Hepatocyte (in vitro differentiated cells): Measurements from ENCODE around the gene THSD4. TPM values are rescaled to one million over a fixed set of nuclear protein-coding genes. Genes with fewer than 3 reads are reported as not detected.

Source experiments
- DNase-seq: peaks from one replicate; pipeline ENCODE4 v3.0.0-alpha.2; 2016; ENCODE audit warnings: low spot score
- H2AFZ ChIP-seq: fragments of 200-600 bp; sonication (generic); 2 replicates; pipeline ENCODE4 v1.6.0; 2016; ENCODE audit warnings: antibody characterized with exemption, mild to moderate bottlenecking
- H3K27ac ChIP-seq: fragments of 200-600 bp; sonication (generic); 2 replicates; pipeline ENCODE4 v1.5.1; 2016; ENCODE audit warnings: mild to moderate bottlenecking
- H3K27me3 ChIP-seq: fragments of 200-600 bp; sonication (generic); 2 replicates; pipeline ENCODE4 v1.6.1; 2016
- H3K36me3 ChIP-seq: fragments of 200-600 bp; sonication (generic); replicated peaks from 2 replicates; pipeline ENCODE4 v1.5.1; 2016; ENCODE audit warnings: low read depth; ENCODE audit not compliant: insufficient read depth
- H3K4me1 ChIP-seq: fragments of 200-600 bp; sonication (generic); 2 replicates; pipeline ENCODE4 v1.5.1; 2016; ENCODE audit warnings: mild to moderate bottlenecking, moderate library complexity; ENCODE audit not compliant: insufficient read depth
- H3K4me2 ChIP-seq: fragments of 200-600 bp; sonication (generic); 2 replicates; pipeline ENCODE4 v1.6.0; 2016
- H3K4me3 ChIP-seq: fragments of 200-600 bp; sonication (generic); 2 replicates; pipeline ENCODE4 v1.5.1; 2016; ENCODE audit warnings: mild to moderate bottlenecking
- H3K79me2 ChIP-seq: fragments of 200-600 bp; sonication (generic); 2 replicates; pipeline ENCODE4 v1.6.0; 2017; ENCODE audit warnings: mild to moderate bottlenecking
- H3K9me2 ChIP-seq: fragments of 200-600 bp; sonication (generic); replicated peaks from 2 replicates; pipeline ENCODE4 v1.6.0; 2017; ENCODE audit warnings: mild to moderate bottlenecking; ENCODE audit not compliant: insufficient read depth
- H3K9me3 ChIP-seq: fragments of 200-600 bp; sonication (generic); 2 replicates; pipeline ENCODE4 v1.5.1; 2016; ENCODE audit warnings: low read depth, mild to moderate bottlenecking
- H4K20me1 ChIP-seq: fragments of 200-600 bp; sonication (generic); 2 replicates; pipeline ENCODE4 v1.6.0; 2016; ENCODE audit warnings: mild to moderate bottlenecking; ENCODE audit not compliant: insufficient read depth, poor library complexity, severe bottlenecking
- CTCF ChIP-seq: fragments of 200-600 bp; sonication (generic); IDR thresholded peaks from 2 replicates; pipeline ENCODE4 v1.5.1; 2016; ENCODE audit warnings: antibody characterized with exemption, mild to moderate bottlenecking; ENCODE audit not compliant: poor library complexity
- EZH2 ChIP-seq: fragments of 200-600 bp; sonication (generic); IDR thresholded peaks from 2 replicates; pipeline ENCODE4 v1.6.1; 2016; ENCODE audit warnings: antibody characterized with exemption, mild to moderate bottlenecking, borderline replicate concordance
- EZH2phosphoT487 ChIP-seq: fragments of 200-600 bp; sonication (generic); IDR thresholded peaks from one replicate; pipeline ENCODE4 v1.6.1; 2018; ENCODE audit warnings: antibody characterized with exemption, mild to moderate bottlenecking, low read depth, moderate library complexity; ENCODE audit not compliant: unreplicated experiment, severe bottlenecking
- WGBS: methylation state at CpG from one replicate; pipeline ENCODE4 v1.1.6; 2016; ENCODE audit warnings: low lambda C conversion rate; ENCODE audit errors: missing lambda C conversion rate; 5-methylcytosine and 5-hydroxymethylcytosine counted together
- polyA plus RNA-seq: library from polyadenylated mRNA; unstranded; fragments of >200 nt; fragmentation: Nextera tagmentation; extraction: Ambion mirVana; gene quantifications from 2 replicates; pipeline ENCODE4 v1.2.1, GENCODE V29; 2016
- total RNA-seq: library from RNA; depleted of rRNA; stranded (reverse); fragments of >200 nt; gene quantifications from 2 replicates; pipeline ENCODE4 v1.2.3, GENCODE V29; 2014

The THSD4 gene
- total and polyA plus RNA-seq, 2 experiments from 2014 or later: 4.3 to 7.0 TPM

- WGBS: 35% methylated on average over 4 of the region's 4 CpGs
- H3K4me2 ChIP-seq: no peak overlapping the region
These were observed 692.4 kb downstream of the THSD4 start for GRCh38 chr15:71807691-71808091.

GRCh38 chr15:71808311-71809020 is 693.2 kb downstream of the THSD4 start:
- WGBS: 83% methylated on average over 18 of the region's 18 CpGs
- H3K9me3 ChIP-seq: no peaks in the 10 kb centered on the region
- no peak overlapping the region for H3K27ac ChIP-seq
- no peaks in the 10 kb centered on the region for H3K27me3 ChIP-seq
- H4K20me1 ChIP-seq: no peaks in the 10 kb centered on the region
- peaks cover 6% of the 10 kb centered on the region for H3K4me1 ChIP-seq
- H3K4me3 ChIP-seq: no peak overlapping the region
- no peak for DNase-seq
- TF ChIP-seq CTCF (no peak), EZH2phosphoT487 (no peak)
- H3K9me2 ChIP-seq: no peaks in the 10 kb centered on the region
- no peaks in the 10 kb centered on the region for H3K79me2 ChIP-seq
- H3K36me3 ChIP-seq: no peaks in the 10 kb centered on the region
- H2AFZ ChIP-seq: no peak overlapping the region
- no peak overlapping the region for H3K4me2 ChIP-seq

More at GRCh38 chr15:71807691-71808091, 692.4 kb downstream of the THSD4 start:
- H4K20me1 ChIP-seq: no peaks in the 10 kb centered on the region
- no peaks in the 10 kb centered on the region for H3K36me3 ChIP-seq
- H3K4me1 ChIP-seq: peaks cover 6% of the 10 kb centered on the region
- no peak overlapping the region for H2AFZ ChIP-seq
- H3K79me2 ChIP-seq: no peaks in the 10 kb centered on the region
- no peak overlapping the region for H3K27ac ChIP-seq
- no peaks in the 10 kb centered on the region for H3K9me3 ChIP-seq
- no peak for DNase-seq
- no peak overlapping the region for H3K4me3 ChIP-seq
- H3K9me2 ChIP-seq: no peaks in the 10 kb centered on the region
- TF ChIP-seq EZH2 (no peak), EZH2phosphoT487 (no peak), CTCF (no peak)
- H3K27me3 ChIP-seq: no peaks in the 10 kb centered on the region

- 89% methylated on average over 8 of the region's 8 CpGs for WGBS
- DNase-seq: no peak
- no peak for TF ChIP-seq CTCF
- no peak for TF ChIP-seq EZH2phosphoT487
- TF ChIP-seq EZH2: no peak
- H3K27ac ChIP-seq: no peak overlapping the region
- peaks cover 6% of the 10 kb centered on the region for H3K4me1 ChIP-seq
- H3K9me2 ChIP-seq: no peaks in the 10 kb centered on the region
- H3K4me3 ChIP-seq: no peak overlapping the region
- no peaks in the 10 kb centered on the region for H3K9me3 ChIP-seq
- no peaks in the 10 kb centered on the region for H3K79me2 ChIP-seq
- H2AFZ ChIP-seq: no peak overlapping the region
- H3K27me3 ChIP-seq: no peaks in the 10 kb centered on the region
- no peak overlapping the region for H3K4me2 ChIP-seq
- H4K20me1 ChIP-seq: no peaks in the 10 kb centered on the region
- no peaks in the 10 kb centered on the region for H3K36me3 ChIP-seq
These were observed 694.1 kb downstream of the THSD4 start for GRCh38 chr15:71809346-71809745.
